Endothelial cell of umbilical vein (primary cell): Measurements from ENCODE around the gene COMMD2. TPM values are rescaled to one million over a fixed set of nuclear protein-coding genes. Genes with fewer than 3 reads are reported as not detected.

Experiments
- BruUV-seq: library from RNA; stranded (reverse); fragments of 400-500 nt; replicated peaks from 2 replicates; lab custom pipeline; 2021; lab: Mats Ljungman, UMichigan
- CTCF ChIA-PET: fragments of 300-600, 350-600 bp; sonication (Branson Sonifier 250); formaldehyde crosslinking; loops from one replicate; lab custom pipeline; 2021; ENCODE audit warnings: antibody characterized with exemption, inconsistent platforms; lab: Charles Lee
- POLR2A ChIA-PET: fragments of 300-600, 350-600 bp; sonication (Branson Sonifier 250); formaldehyde crosslinking; loops from one replicate; lab custom pipeline; 2021; ENCODE audit warnings: antibody characterized with exemption, inconsistent platforms; lab: Charles Lee
- DNase-seq: peaks from one replicate; pipeline ENCODE4 v3.0.0-alpha.2; 2011; ENCODE audit warnings: low read depth, low spot score
- FAIRE-seq: peaks from 2 replicates; lab custom pipeline; 2011; peaks lifted over from hg19 to GRCh38; lab: Jason Lieb, UNC
- H2AFZ ChIP-seq: 2 replicates; pipeline ENCODE4 v1.6.0; 2012; ENCODE audit warnings: low read depth, low read length, control low read depth, inconsistent platforms
- H3K27ac ChIP-seq: 2 replicates; pipeline ENCODE4 v1.5.1; 2011; ENCODE audit warnings: low read depth, mild to moderate bottlenecking, control low read depth, low read length, moderate library complexity; ENCODE audit not compliant: insufficient read depth
- H3K27me3 ChIP-seq, 2 experiments: 2 replicates each; pipeline versions ENCODE4 v1.6.0 to v1.6.1; 2011; ENCODE audit warnings: low read length in 2 of 2, mixed read lengths in 1 of 2; ENCODE audit not compliant: control insufficient read depth in 2 of 2, insufficient read depth in 2 of 2
- H3K36me3 ChIP-seq, 2 experiments: 2 replicates in 1 of 2; 3 replicates in 1 of 2; pipeline ENCODE4 v1.5.1; 2011; ENCODE audit warnings: low read length in 2 of 2, mild to moderate bottlenecking in 1 of 2, moderate library complexity in 1 of 2; ENCODE audit not compliant: control insufficient read depth in 2 of 2, insufficient read depth in 2 of 2; ENCODE audit errors: extremely low read depth in 1 of 2
- H3K4me1 ChIP-seq: 3 replicates; pipeline ENCODE4 v1.5.1; 2011; ENCODE audit warnings: mild to moderate bottlenecking, low read length; ENCODE audit not compliant: control insufficient read depth, insufficient read depth; ENCODE audit errors: extremely low read depth
- H3K4me2 ChIP-seq: 2 replicates; pipeline ENCODE4 v1.6.1; 2011; ENCODE audit warnings: low read length, control low read depth, mixed read lengths; ENCODE audit not compliant: insufficient read depth
- H3K4me3 ChIP-seq, 3 experiments: fragments of 200-600 bp in 1 of 3; sonication (generic), shearing (Covaris generic) in 1 of 3; replicated peaks in 1 of 3; 2 replicates each; pipeline ENCODE4 v1.5.1; 2011 to 2016; ENCODE audit warnings: control low read depth in 3 of 3, low read length in 3 of 3, mild to moderate bottlenecking in 2 of 3, inconsistent platforms in 1 of 3, low read depth in 1 of 3, moderate library complexity in 1 of 3; ENCODE audit not compliant: insufficient read depth in 1 of 3
- H3K79me2 ChIP-seq: 2 replicates; pipeline ENCODE4 v1.6.0; 2012; ENCODE audit warnings: low read length, inconsistent platforms; ENCODE audit not compliant: control insufficient read depth, insufficient read depth
- H3K9ac ChIP-seq: replicated peaks from 2 replicates; pipeline ENCODE3; 2011; ENCODE audit warnings: low read length, control low read depth; ENCODE audit not compliant: insufficient read depth; ENCODE audit errors: extremely low read depth
- H3K9me1 ChIP-seq: replicated peaks from 3 replicates; pipeline ENCODE4 v1.6.0; 2011; ENCODE audit warnings: mild to moderate bottlenecking, low read length; ENCODE audit not compliant: control insufficient read depth, insufficient read depth; ENCODE audit errors: extremely low read depth
- H3K9me3 ChIP-seq: replicated peaks from 2 replicates; pipeline ENCODE4 v1.5.1; 2012; ENCODE audit warnings: low read length, inconsistent platforms; ENCODE audit not compliant: control insufficient read depth, insufficient read depth
- H4K20me1 ChIP-seq: replicated peaks from 2 replicates; pipeline ENCODE3; 2011; ENCODE audit warnings: mild to moderate bottlenecking, low read length; ENCODE audit not compliant: control insufficient read depth, insufficient read depth; ENCODE audit errors: extremely low read depth
- CTCF ChIP-seq, 2 donors: IDR thresholded peaks; 1 replicate in 1 of 2; 2 replicates in 1 of 2; pipeline ENCODE4 v1.5.1; 2011; ENCODE audit warnings: low read length in 2 of 2, mild to moderate bottlenecking in 2 of 2, moderate library complexity in 2 of 2, control low read depth in 1 of 2, inconsistent platforms in 1 of 2, low read depth in 1 of 2; ENCODE audit not compliant: insufficient read depth in 1 of 2; ENCODE audit errors: extremely low read depth in 1 of 2
- EZH2 ChIP-seq: IDR thresholded peaks from 2 replicates; pipeline ENCODE4 v1.6.1; 2012; ENCODE audit warnings: borderline replicate concordance, low read depth, mild to moderate bottlenecking, moderate library complexity, low read length, inconsistent platforms; ENCODE audit not compliant: severe bottlenecking
- FOS ChIP-seq: IDR thresholded peaks from 2 replicates; pipeline ENCODE4 v1.6.1; 2011; ENCODE audit warnings: mild to moderate bottlenecking, low read length, moderate library complexity, borderline replicate concordance; ENCODE audit not compliant: insufficient read depth
- GATA2 ChIP-seq: IDR thresholded peaks from 2 replicates; pipeline ENCODE4 v1.7.0; 2011; ENCODE audit warnings: low read depth, mild to moderate bottlenecking, moderate library complexity, mixed read lengths, low read length; ENCODE audit not compliant: insufficient read length, insufficient read depth
- JUN ChIP-seq: IDR thresholded peaks from 2 replicates; pipeline ENCODE4 v1.6.1; 2011; ENCODE audit warnings: borderline replicate concordance, low read depth; ENCODE audit not compliant: insufficient read length, insufficient read depth
- MAX ChIP-seq: IDR thresholded peaks from 2 replicates; pipeline ENCODE4 v1.6.1; 2011; ENCODE audit not compliant: insufficient read depth, insufficient read length
- MYC ChIP-seq: IDR thresholded peaks from one replicate; pipeline ENCODE4 v1.6.1; 2011; ENCODE audit warnings: mild to moderate bottlenecking, low read depth, low read length
- POLR2AphosphoS5 ChIP-seq: IDR thresholded peaks from 2 replicates; pipeline ENCODE4 v1.6.1; 2012; ENCODE audit warnings: low read depth, mild to moderate bottlenecking, control low read depth, low read length, moderate library complexity; ENCODE audit not compliant: insufficient read depth
- dilution Hi-C: fragments of 300-500 bp; cut with MboI; formaldehyde crosslinking; loops from one replicate; pipeline ENCODE4 v1.15.0; 2019; ENCODE audit warnings: low sequenced_read_pairs; ENCODE audit not compliant: extremely low pct_ligation_motif_present
- intact Hi-C: fragments of 100-400 bp; cut with micrococcal nuclease; formaldehyde crosslinking; loops from one replicate; pipeline ENCODE4 v1.10.0; 2022
- polyA plus RNA-seq, 4 experiments: library from polyadenylated mRNA; depleted of rRNA in 3 of 4; stranded (reverse) in 3 of 4; unstranded in 1 of 4; fragments of >200 nt; gene quantifications; 2 replicates each; pipeline versions ENCODE4 v1.2.1 to v1.2.3, GENCODE V29; 2011 to 2012; ENCODE audit warnings: missing spikeins in 1 of 4
- total RNA-seq: library from RNA; stranded (reverse); gene quantifications from 2 replicates; pipeline ENCODE4 v1.2.3, GENCODE V29; 2021

Gene COMMD2
- total and polyA plus RNA-seq, 2 donors (not counting 3 experiments of a cell fraction or from before 2014, with no cell fraction given): 18.3 to 51.0 TPM

DNA sequence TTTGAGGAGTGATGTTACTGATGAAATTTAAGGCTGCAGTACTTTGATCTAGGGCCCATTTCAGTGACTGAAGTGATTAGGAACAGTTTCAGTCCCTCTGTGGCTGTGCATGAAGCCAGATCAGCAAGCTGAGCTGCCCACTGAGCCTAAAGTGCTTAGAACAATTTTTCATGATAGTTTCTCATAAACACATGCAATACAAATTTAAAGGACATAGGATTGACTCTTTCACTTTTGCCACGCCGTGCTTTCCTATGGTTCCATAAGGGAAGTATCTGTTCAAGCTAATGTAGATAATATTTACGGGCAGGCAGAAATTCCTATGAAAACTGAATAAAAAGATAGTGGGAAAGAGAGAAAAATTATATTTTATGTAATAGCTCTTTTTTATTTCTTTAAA lies 29.5 kb upstream of the COMMD2 start:
- Histone ChIP-seq H3K9me1 (no peaks in the 10 kb centered on the region), H2AFZ (no peak overlapping the region), H3K9ac (no peak overlapping the region), H3K27ac (no peak overlapping the region), H3K4me3 (no peak overlapping the region), H3K27me3 (no peaks in the 10 kb centered on the region), H3K9me3 (no peaks in the 10 kb centered on the region), H4K20me1 (no peaks in the 10 kb centered on the region), H3K79me2 (no peaks in the 10 kb centered on the region), H3K4me1 (peaks cover 8% of the 10 kb centered on the region), H3K36me3 (no peaks in the 10 kb centered on the region), H3K4me2 (no peak overlapping the region)
- intact Hi-C loops: no loop called here
- dilution Hi-C loops: no loop called here
- no peak for DNase-seq
- FAIRE-seq: no peak
- POLR2A ChIA-PET: no interaction called here
- TF ChIP-seq MAX (no peak), POLR2AphosphoS5 (no peak), MYC (no peak), EZH2 (no peak), GATA2 (no peak), JUN (no peak), FOS (no peak), CTCF (IDR thresholded peaks at IDR 0.05; ENCODE audit: extremely low read depth in 1 of 2, insufficient read depth in 1 of 2, low read depth in 1 of 2, low read length in 2 of 2) (no peak)
- CTCF ChIA-PET: interaction anchor here (1.0 to 2.9 kb wide), 5 partner anchors 10 to 287 kb away, joined by 3 to 24 read pairs (median 5); no protein-coding TSS in a partner anchor
- BruUV-seq: no TSS peak
